GM12878 (cell line): Measurements from ENCODE around the gene LAMA2.

Experiments
- KDM1A ChIP-seq: fragments of 200-600 bp; sonication (generic); IDR thresholded peaks from 2 replicates; pipeline ENCODE4 v1.6.1; 2016; ENCODE audit warnings: borderline replicate concordance
- POLR2A ChIP-seq: IDR thresholded peaks from 2 replicates; pipeline ENCODE4 v1.6.1; 2011; ENCODE audit warnings: low read depth, mild to moderate bottlenecking, low read length
- TF ChIP-seq, protein P1 (sequence below): IDR thresholded peaks from 2 replicates; pipeline ENCODE4 v1.6.1; 2011; ENCODE audit warnings: low read depth, low read length, improper control_type of control experiment, borderline replicate concordance
- TF ChIP-seq, protein P2 (sequence below): IDR thresholded peaks from 2 replicates; pipeline ENCODE4 v1.6.1; 2011; ENCODE audit warnings: mild to moderate bottlenecking, low read depth, low read length, moderate library complexity; ENCODE audit not compliant: insufficient replicate concordance

DNA sequence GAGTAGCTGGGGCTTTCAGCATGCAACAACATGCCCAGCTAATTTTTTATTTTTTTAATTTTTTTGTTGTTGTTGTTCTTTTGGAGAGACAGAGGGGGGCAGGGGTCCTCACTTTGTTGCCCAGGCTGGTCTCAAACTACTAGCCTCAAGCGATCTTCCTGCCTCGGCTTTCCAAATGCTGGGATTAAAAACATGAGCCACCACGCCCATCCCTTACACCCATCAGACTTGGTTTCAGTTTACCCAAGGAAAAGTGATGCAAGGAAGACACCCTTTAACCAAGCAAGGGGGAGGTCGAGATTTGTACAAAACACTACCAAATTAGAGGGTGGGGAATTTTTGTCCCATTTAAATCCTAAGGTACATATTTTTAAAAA, 616.9 kb downstream of the LAMA2 start:
- TF ChIP-seq, protein P1, sequence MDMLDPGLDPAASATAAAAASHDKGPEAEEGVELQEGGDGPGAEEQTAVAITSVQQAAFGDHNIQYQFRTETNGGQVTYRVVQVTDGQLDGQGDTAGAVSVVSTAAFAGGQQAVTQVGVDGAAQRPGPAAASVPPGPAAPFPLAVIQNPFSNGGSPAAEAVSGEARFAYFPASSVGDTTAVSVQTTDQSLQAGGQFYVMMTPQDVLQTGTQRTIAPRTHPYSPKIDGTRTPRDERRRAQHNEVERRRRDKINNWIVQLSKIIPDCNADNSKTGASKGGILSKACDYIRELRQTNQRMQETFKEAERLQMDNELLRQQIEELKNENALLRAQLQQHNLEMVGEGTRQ, result no peak
- TF ChIP-seq, protein P2, sequence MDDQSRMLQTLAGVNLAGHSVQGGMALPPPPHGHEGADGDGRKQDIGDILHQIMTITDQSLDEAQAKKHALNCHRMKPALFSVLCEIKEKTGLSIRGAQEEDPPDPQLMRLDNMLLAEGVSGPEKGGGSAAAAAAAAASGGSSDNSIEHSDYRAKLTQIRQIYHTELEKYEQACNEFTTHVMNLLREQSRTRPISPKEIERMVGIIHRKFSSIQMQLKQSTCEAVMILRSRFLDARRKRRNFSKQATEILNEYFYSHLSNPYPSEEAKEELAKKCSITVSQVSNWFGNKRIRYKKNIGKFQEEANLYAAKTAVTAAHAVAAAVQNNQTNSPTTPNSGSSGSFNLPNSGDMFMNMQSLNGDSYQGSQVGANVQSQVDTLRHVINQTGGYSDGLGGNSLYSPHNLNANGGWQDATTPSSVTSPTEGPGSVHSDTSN, result no peak
- TF ChIP-seq KDM1A (no peak), POLR2A (no peak)
